IMR-90 (cell line): ENCODE results near the gene GABPA. TPM values are rescaled to one million over a fixed set of nuclear protein-coding genes. Genes with fewer than 3 reads are reported as not detected.

Experiments used
- ATAC-seq: fragments of 200-7000 bp; cut with Tn5 transposase; 2 replicates; pipeline ENCODE4 v1.9.1; 2020; ENCODE audit warnings: low read depth, mild to moderate bottlenecking, moderate library complexity
- BruUV-seq: library from RNA; stranded (reverse); fragments of 400-500 nt; replicated peaks from 2 replicates; lab custom pipeline; 2021; lab: Mats Ljungman, UMichigan
- CTCF ChIA-PET: fragments of 300-600 bp; formaldehyde crosslinking; extraction: SDS; loops from one replicate; lab custom pipeline; 2021; ENCODE audit warnings: antibody characterized with exemption; lab: Yijun Ruan, JAX
- POLR2A ChIA-PET: fragments of 300-600 bp; sonication (Branson Sonifier 250); formaldehyde crosslinking; loops from one replicate; lab custom pipeline; 2022; ENCODE audit warnings: antibody characterized with exemption; ENCODE audit not compliant: unreplicated experiment; lab: Charles Lee
- DNase-seq: peaks from one replicate; pipeline ENCODE4 v3.0.0; 2013
- H2AFZ ChIP-seq: replicated peaks from 2 replicates; pipeline ENCODE3; 2013; ENCODE audit warnings: low read length, mild to moderate bottlenecking; ENCODE audit not compliant: poor library complexity
- H2AK5ac ChIP-seq: 2 replicates; pipeline ENCODE4 v1.6.1; 2013; ENCODE audit warnings: low read depth, low read length, inconsistent platforms
- H2AK9ac ChIP-seq: replicated peaks from 2 replicates; pipeline ENCODE3; 2013; ENCODE audit warnings: mild to moderate bottlenecking, low read depth, low read length, moderate library complexity; ENCODE audit not compliant: poor library complexity
- H2BK120ac ChIP-seq: 2 replicates; pipeline ENCODE4 v1.6.1; 2013; ENCODE audit warnings: low read depth, low read length, inconsistent platforms
- H2BK15ac ChIP-seq: 3 replicates; pipeline ENCODE4 v1.6.1; 2013; ENCODE audit warnings: low read depth, low read length, inconsistent platforms
- H2BK20ac ChIP-seq: 2 replicates; pipeline ENCODE4 v1.6.1; 2013; ENCODE audit warnings: low read depth, mild to moderate bottlenecking, inconsistent platforms, low read length, moderate library complexity
- H2BK5ac ChIP-seq: 2 replicates; pipeline ENCODE4 v1.6.1; 2013; ENCODE audit warnings: mild to moderate bottlenecking, low read depth, low read length, inconsistent platforms; ENCODE audit not compliant: poor library complexity, severe bottlenecking
- H3K14ac ChIP-seq: replicated peaks from 2 replicates; pipeline ENCODE4 v1.6.1; 2013; ENCODE audit warnings: low read depth, low read length, inconsistent platforms
- H3K18ac ChIP-seq: 2 replicates; pipeline ENCODE4 v1.6.1; 2013; ENCODE audit warnings: low read depth, low read length, control low read depth
- H3K23ac ChIP-seq: 2 replicates; pipeline ENCODE4 v1.6.1; 2013; ENCODE audit warnings: low read depth, low read length, inconsistent platforms
- H3K27ac ChIP-seq: 2 replicates; pipeline ENCODE4 v1.5.1; 2013; ENCODE audit warnings: mild to moderate bottlenecking, control low read depth, low read length; ENCODE audit not compliant: insufficient read depth
- H3K27me3 ChIP-seq: 2 replicates; pipeline ENCODE4 v1.6.1; 2013; ENCODE audit warnings: low read length; ENCODE audit not compliant: control insufficient read depth, insufficient read depth
- H3K36me3 ChIP-seq: 2 replicates; pipeline ENCODE4 v1.6.1; 2013; ENCODE audit warnings: low read length, mixed read lengths; ENCODE audit not compliant: control insufficient read depth, insufficient read depth
- H3K4ac ChIP-seq: 2 replicates; pipeline ENCODE4 v1.6.1; 2013; ENCODE audit warnings: low read depth, low read length, inconsistent platforms
- H3K4me1 ChIP-seq: 2 replicates; pipeline ENCODE4 v1.6.1; 2013; ENCODE audit warnings: low read length, mixed read lengths; ENCODE audit not compliant: control insufficient read depth, insufficient read depth
- H3K4me2 ChIP-seq: 2 replicates; pipeline ENCODE4 v1.6.1; 2013; ENCODE audit warnings: low read depth, mild to moderate bottlenecking, control low read depth, low read length, moderate library complexity
- H3K4me3 ChIP-seq: 2 replicates; pipeline ENCODE4 v1.5.1; 2013; ENCODE audit warnings: low read depth, mild to moderate bottlenecking, control low read depth, low read length, moderate library complexity; ENCODE audit not compliant: insufficient read depth
- H3K56ac ChIP-seq: 2 replicates; pipeline ENCODE4 v1.6.1; 2013; ENCODE audit warnings: low read length, inconsistent platforms; ENCODE audit not compliant: insufficient read depth; ENCODE audit errors: extremely low read depth
- H3K79me1 ChIP-seq, 2 experiments: 2 replicates each; pipeline ENCODE4 v1.6.1; 2013; ENCODE audit warnings: low read length in 2 of 2, inconsistent platforms in 1 of 2, low read depth in 1 of 2
- H3K9ac ChIP-seq: 2 replicates; pipeline ENCODE4 v1.6.1; 2013; ENCODE audit warnings: low read depth, low read length, control low read depth
- H3K9me1 ChIP-seq: 2 replicates; pipeline ENCODE4 v1.6.1; 2013; ENCODE audit warnings: low read length, inconsistent platforms; ENCODE audit not compliant: insufficient read depth
- H3K9me3 ChIP-seq: 2 replicates; pipeline ENCODE4 v1.6.1; 2013; ENCODE audit warnings: low read length; ENCODE audit not compliant: control insufficient read depth, insufficient read depth
- H4K20me1 ChIP-seq: 2 replicates; pipeline ENCODE4 v1.6.1; 2013; ENCODE audit warnings: low read length, inconsistent platforms; ENCODE audit not compliant: insufficient read depth
- H4K5ac ChIP-seq: 2 replicates; pipeline ENCODE4 v1.6.1; 2013; ENCODE audit warnings: mild to moderate bottlenecking, low read depth, low read length, control low read depth
- H4K8ac ChIP-seq, 2 experiments: 2 replicates each; pipeline ENCODE4 v1.6.1; 2013; ENCODE audit warnings: low read depth in 2 of 2, low read length in 2 of 2, control low read depth in 1 of 2, inconsistent platforms in 1 of 2
- H4K91ac ChIP-seq: 2 replicates; pipeline ENCODE4 v1.6.1; 2013; ENCODE audit warnings: low read depth, low read length, inconsistent platforms; ENCODE audit not compliant: insufficient read depth
- CHD1 ChIP-seq: IDR thresholded peaks from 2 replicates; pipeline ENCODE4 v1.6.1; 2012; ENCODE audit warnings: low read depth, low read length, improper control_type of control experiment
- CTCF ChIP-seq: conservative IDR thresholded peaks from 2 replicates; pipeline ENCODE4 v1.5.1; 2012; ENCODE audit warnings: mild to moderate bottlenecking, low read depth, low read length, improper control_type of control experiment
- MAZ ChIP-seq: IDR thresholded peaks from 2 replicates; pipeline ENCODE4 v1.6.1; 2012; ENCODE audit warnings: low read depth, mild to moderate bottlenecking, low read length, improper control_type of control experiment, moderate library complexity, borderline replicate concordance
- NFE2L2 ChIP-seq: fragments of 150-350 bp; IDR thresholded peaks from 2 replicates; pipeline ENCODE4 v1.6.1; 2016; ENCODE audit warnings: low read depth, mild to moderate bottlenecking, low read length
- POLR2A ChIP-seq: IDR thresholded peaks from 2 replicates; pipeline ENCODE4 v1.6.1; 2012; ENCODE audit warnings: mild to moderate bottlenecking, low read depth, low read length
- RAD21 ChIP-seq: IDR thresholded peaks from 2 replicates; pipeline ENCODE4 v1.6.1; 2012; ENCODE audit warnings: low read length, improper control_type of control experiment
- RCOR1 ChIP-seq: IDR thresholded peaks from 2 replicates; pipeline ENCODE4 v1.6.1; 2012; ENCODE audit warnings: mild to moderate bottlenecking, low read length, improper control_type of control experiment; ENCODE audit not compliant: insufficient replicate concordance
- SMC3 ChIP-seq: fragments of 150-350 bp; IDR thresholded peaks from 2 replicates; pipeline ENCODE4 v1.6.1; 2016; ENCODE audit warnings: low read depth, mild to moderate bottlenecking, antibody characterized with exemption, low read length, moderate library complexity
- USF2 ChIP-seq: fragments of 150-350 bp; IDR thresholded peaks from 2 replicates; pipeline ENCODE4 v1.6.1; 2017; ENCODE audit warnings: mild to moderate bottlenecking, antibody characterized with exemption, low read length, low read depth
- WGBS, 2 experiments: methylation state at CpG; one replicate each; pipeline versions ENCODE4 v1.1.5 to v1.1.7; 2013; ENCODE audit warnings: missing lambda C conversion rate in 2 of 2; ENCODE audit not compliant: insufficient read length in 1 of 2; ENCODE audit errors: extremely low coverage in 2 of 2; 5-methylcytosine and 5-hydroxymethylcytosine counted together
- dilution Hi-C: fragments of 300-500 bp; cut with HindIII; formaldehyde crosslinking; loops from one replicate; pipeline ENCODE4 v1.14.3; 2018; ENCODE audit warnings: low sequenced_read_pairs; ENCODE audit not compliant: unreplicated experiment
- in situ Hi-C: fragments of 300-500 bp; cut with MboI; formaldehyde crosslinking; loops from 3 replicates; pipeline ENCODE4 v1.14.3; 2019; ENCODE audit warnings: low sequenced_read_pairs, inconsistent platforms, mixed read lengths
- intact Hi-C: fragments of 100-400 bp; cut with micrococcal nuclease; formaldehyde crosslinking; loops from 2 replicates; pipeline ENCODE4 v1.10.0; 2022
- polyA plus RNA-seq, 3 experiments: library from polyadenylated mRNA; depleted of rRNA; stranded (reverse); fragments of >200 nt; gene quantifications; 2 replicates each; pipeline ENCODE4 v1.2.3, GENCODE V29; 2012; ENCODE audit warnings: low replicate concordance in 1 of 3
- total RNA-seq: library from RNA; depleted of rRNA; stranded (reverse); fragments of >200 nt; gene quantifications from 2 replicates; pipeline ENCODE4 v1.2.3, GENCODE V29; 2012

GABPA gene
- total and polyA plus RNA-seq, 2 of the 4 experiments (the other 2 are of a cell fraction) = 9.0 to 17.0 TPM

DNA sequence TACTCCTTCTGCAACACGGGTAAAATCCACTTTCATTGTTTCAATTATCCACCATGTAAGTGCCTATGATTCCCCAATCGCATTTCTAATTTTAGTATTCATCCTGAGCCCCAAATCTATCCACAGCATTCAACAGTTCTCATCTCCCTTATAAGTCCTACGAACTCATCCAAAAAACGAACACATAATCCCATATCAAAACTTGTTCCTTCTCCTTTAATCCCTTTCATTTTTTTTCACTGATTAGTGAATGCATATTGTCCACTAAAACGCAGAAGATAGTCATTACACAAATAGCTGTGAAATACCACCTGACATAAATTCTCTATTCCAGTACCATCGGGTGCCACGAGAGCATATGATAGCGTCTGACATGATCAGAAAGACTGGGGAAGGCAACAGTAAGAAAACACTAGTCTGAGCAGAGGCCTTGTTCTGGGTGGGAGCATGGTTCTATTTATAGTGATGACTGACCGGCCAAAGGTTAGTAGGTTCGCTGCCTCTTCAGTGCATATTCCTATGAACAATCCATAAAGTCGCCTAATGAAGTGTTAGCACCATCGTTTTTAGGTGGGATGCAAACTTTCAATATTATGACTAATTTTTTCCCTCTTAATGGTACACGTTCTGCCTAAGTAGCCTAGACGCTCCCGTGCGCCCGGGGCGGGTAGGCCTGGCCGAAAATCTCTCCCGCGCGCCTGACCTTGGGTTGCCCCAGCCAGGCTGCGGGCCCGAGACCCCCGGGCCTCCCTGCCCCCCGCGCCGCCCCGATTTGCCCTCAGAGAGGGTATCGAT lies 716 bp upstream of the GABPA start:
- DNase-seq = peak; percentile 35

More for the DNA sequence above, 716 bp upstream of the GABPA start:
- H2AK5ac ChIP-seq = no peak overlapping the region
- peak overlapping the region; percentile 45 to 82; a peak in 2 of 4 replicates for H4K8ac ChIP-seq
- TF ChIP-seq MAZ (no peak), RCOR1 (no peak), RAD21 (no peak), CTCF (no peak), NFE2L2 (no peak), CHD1 (no peak), POLR2A (no peak; the same call in 1 of the 2 replicates), SMC3 (no peak), USF2 (no peak)
- ATAC-seq = peak; percentile 7
- in situ Hi-C loops = no loop called here
- POLR2A ChIA-PET = no interaction called here
- peaks cover 11% of the 10 kb centered on the region for H3K36me3 ChIP-seq
- H2AFZ ChIP-seq = peak overlapping the region; percentile 100
- H2AK9ac ChIP-seq = peak overlapping the region; percentile 99
- peak overlapping the region; percentile 89 for H3K4me2 ChIP-seq
- H3K4ac ChIP-seq = peak overlapping the region; percentile 78
- peaks cover 10 to 37% of the 10 kb centered on the region in 2 experiments for H3K79me1 ChIP-seq
- H3K18ac ChIP-seq = no peak overlapping the region
- peak overlapping the region; percentile 53 for H3K4me3 ChIP-seq
- intact Hi-C loops = loop anchor here (1.0 kb wide), 1 partner anchor 127 kb away; the partner anchor contains the start of gene MRPL39
- peaks cover 12% of the 10 kb centered on the region for H4K20me1 ChIP-seq
- CTCF ChIA-PET = interaction anchor here (1.0 kb wide), 1 partner anchor 125 kb away, joined by 3 read pairs; no protein-coding TSS in a partner anchor
- no peaks in the 10 kb centered on the region for H3K9me1 ChIP-seq
- no peak overlapping the region for H2BK120ac ChIP-seq
- no peak overlapping the region for H4K5ac ChIP-seq
- H3K4me1 ChIP-seq = no peaks in the 10 kb centered on the region
- H3K14ac ChIP-seq = peak overlapping the region; percentile 44; the same call in 1 of the 2 replicates
- peak overlapping the region; percentile 93 for H3K9ac ChIP-seq
- H2BK20ac ChIP-seq = no peak overlapping the region
- H4K91ac ChIP-seq = no peak overlapping the region
- 10 to 100% methylated on average over 2 to 4 of the region's 30 CpGs for WGBS, 2 experiments
- peak overlapping the region; percentile 59 for H2BK5ac ChIP-seq
- peak overlapping the region; percentile 96 for H3K27ac ChIP-seq
- no peaks in the 10 kb centered on the region for H3K9me3 ChIP-seq
- H3K27me3 ChIP-seq = no peaks in the 10 kb centered on the region
- no TSS peak for BruUV-seq
- H2BK15ac ChIP-seq = no peak overlapping the region
- peak overlapping the region; percentile 25; the same call in 1 of the 2 replicates for H3K56ac ChIP-seq
- dilution Hi-C loops = no loop called here
- H3K23ac ChIP-seq = peak overlapping the region; percentile 52
